DOHH2 (cell line): Measurements from ENCODE around the gene MADCAM1.

ENCODE experiments used
- H3F3A ChIP-seq: fragments of 200-600 bp; sonication (generic), shearing (Covaris generic); 2 replicates; pipeline ENCODE4 v1.6.0; 2016; ENCODE audit warnings: antibody characterized with exemption, mild to moderate bottlenecking; ENCODE audit not compliant: control insufficient read depth, insufficient read depth
- H3K27ac ChIP-seq: fragments of 200-600 bp; sonication (generic); 2 replicates; pipeline ENCODE4 v1.5.1; 2014; ENCODE audit warnings: low read depth, mild to moderate bottlenecking, low read length, moderate library complexity
- H3K27me3 ChIP-seq: fragments of 200-600 bp; sonication (generic); 2 replicates; pipeline ENCODE4 v1.6.1; 2014; ENCODE audit warnings: mild to moderate bottlenecking, low read length, mixed read lengths; ENCODE audit not compliant: control insufficient read depth
- H3K36me3 ChIP-seq: fragments of 200-600 bp; sonication (generic); 2 replicates; pipeline ENCODE4 v1.6.1; 2014; ENCODE audit warnings: mild to moderate bottlenecking, low read length, moderate library complexity, mixed read lengths; ENCODE audit not compliant: control insufficient read depth
- H3K4me1 ChIP-seq: fragments of 200-600 bp; sonication (generic); 2 replicates; pipeline ENCODE4 v1.6.1; 2014; ENCODE audit warnings: mild to moderate bottlenecking, low read length, mixed read lengths; ENCODE audit not compliant: control insufficient read depth
- H3K4me2 ChIP-seq: fragments of 200-600 bp; sonication (generic); 2 replicates; pipeline ENCODE4 v1.6.0; 2014; ENCODE audit warnings: mild to moderate bottlenecking, low read length, moderate library complexity
- H3K4me3 ChIP-seq: fragments of 200-600 bp; sonication (generic); 2 replicates; pipeline ENCODE4 v1.5.1; 2014; ENCODE audit warnings: mild to moderate bottlenecking, low read length, mixed read lengths
- H3K79me2 ChIP-seq: fragments of 200-600 bp; sonication (generic); 2 replicates; pipeline ENCODE4 v1.6.1; 2014; ENCODE audit warnings: mild to moderate bottlenecking, low read length, mixed read lengths; ENCODE audit not compliant: control insufficient read depth
- H3K9me2 ChIP-seq: fragments of 200-600 bp; sonication (generic); replicated peaks from 2 replicates; pipeline ENCODE4 v1.6.1; 2014; ENCODE audit warnings: mild to moderate bottlenecking, low read length, mixed read lengths; ENCODE audit not compliant: control insufficient read depth
- H3K9me3 ChIP-seq: fragments of 200-600 bp; sonication (generic); 2 replicates; pipeline ENCODE4 v1.6.1; 2014; ENCODE audit warnings: antibody characterized with exemption, low read length, mixed read lengths; ENCODE audit not compliant: control insufficient read depth, insufficient read depth
- H4K20me1 ChIP-seq: fragments of 200-600 bp; sonication (generic); 2 replicates; pipeline ENCODE4 v1.6.0; 2014; ENCODE audit warnings: low read depth, mild to moderate bottlenecking, antibody characterized with exemption, low read length, moderate library complexity; ENCODE audit not compliant: control insufficient read depth, insufficient read depth
- CTCF ChIP-seq: fragments of 200-600 bp; sonication (generic); IDR thresholded peaks from one replicate; pipeline ENCODE4 v1.5.1; 2014; ENCODE audit warnings: antibody characterized with exemption, mild to moderate bottlenecking, low read depth, low read length; ENCODE audit not compliant: poor library complexity, severe bottlenecking
- EZH2phosphoT487 ChIP-seq: fragments of 200-600 bp; sonication (generic); IDR thresholded peaks from 2 replicates; pipeline ENCODE4 v1.6.1; 2017; ENCODE audit warnings: borderline replicate concordance, mild to moderate bottlenecking, antibody characterized with exemption, low read length, moderate library complexity, mixed read lengths

Gene MADCAM1

GRCh38 chr19:533364-534058 is 37.2 kb downstream of the MADCAM1 start:
- TF ChIP-seq CTCF: no peak
- TF ChIP-seq EZH2phosphoT487: no peak
- H3K79me2 ChIP-seq: peaks cover 38% of the 10 kb centered on the region
- H3K4me2 ChIP-seq: peak overlapping the region; percentile 85
- H3K9me2 ChIP-seq: no peaks in the 10 kb centered on the region
- H3K27ac ChIP-seq: no peak overlapping the region
- no peaks in the 10 kb centered on the region for H3K9me3 ChIP-seq
- peaks cover 17% of the 10 kb centered on the region for H3K4me1 ChIP-seq
- H3K27me3 ChIP-seq: no peaks in the 10 kb centered on the region
- no peaks in the 10 kb centered on the region for H3F3A ChIP-seq
- peak overlapping the region; percentile 76 for H3K4me3 ChIP-seq
- H3K36me3 ChIP-seq: peaks cover 26% of the 10 kb centered on the region
- H4K20me1 ChIP-seq: peaks cover 8% of the 10 kb centered on the region

- Histone ChIP-seq H3K36me3 (peaks cover 27% of the 10 kb centered on the region), H3K9me3 (no peaks in the 10 kb centered on the region), H3F3A (no peaks in the 10 kb centered on the region), H3K4me1 (peaks cover 17% of the 10 kb centered on the region), H4K20me1 (peaks cover 8% of the 10 kb centered on the region), H3K9me2 (no peaks in the 10 kb centered on the region), H3K27ac (no peak overlapping the region), H3K27me3 (no peaks in the 10 kb centered on the region), H3K79me2 (peaks cover 38% of the 10 kb centered on the region), H3K4me3 (no peak overlapping the region), H3K4me2 (peak overlapping the region; percentile 85; the same call in 1 of the 2 replicates)
- TF ChIP-seq CTCF (peak; percentile 12), EZH2phosphoT487 (no peak)
These were observed 37.8 kb downstream of the MADCAM1 start for GRCh38 chr19:534088-534487.

GRCh38 chr19:535017-535835 is 38.9 kb downstream of the MADCAM1 start:
- H3K27ac ChIP-seq: no peak overlapping the region
- peaks cover 8% of the 10 kb centered on the region for H4K20me1 ChIP-seq

More at GRCh38 chr19:535017-535835, 38.9 kb downstream of the MADCAM1 start:
- Histone ChIP-seq H3K9me3 (no peaks in the 10 kb centered on the region), H3K36me3 (peaks cover 27% of the 10 kb centered on the region), H3K4me2 (no peak overlapping the region), H3K4me3 (no peak overlapping the region), H3K9me2 (no peaks in the 10 kb centered on the region), H3K79me2 (peaks cover 38% of the 10 kb centered on the region), H3F3A (no peaks in the 10 kb centered on the region), H3K27me3 (no peaks in the 10 kb centered on the region), H3K4me1 (peaks cover 17% of the 10 kb centered on the region)
- no peak for TF ChIP-seq EZH2phosphoT487
- TF ChIP-seq CTCF: no peak
